Nephron progenitor cell (in vitro differentiated cells): Measurements from ENCODE around the gene ETV4.
A peak's percentile ranks its signal among the peaks of the same experiment; 100 is the strongest.

Experiments
- DNase-seq: peaks from one replicate; pipeline ENCODE4 v3.0.0; 2021
- H3K27ac Mint-ChIP-seq: 2 replicates; pipeline ENCODE4 v1.8.0; 2021; ENCODE audit warnings: mild to moderate bottlenecking, moderate library complexity, mixed read lengths
- H3K27me3 Mint-ChIP-seq: 2 replicates; pipeline ENCODE4 v1.8.0; 2021; ENCODE audit warnings: mild to moderate bottlenecking, low read depth, mixed read lengths; ENCODE audit not compliant: poor library complexity
- H3K36me3 Mint-ChIP-seq: 2 replicates; pipeline ENCODE4 v1.8.0; 2021; ENCODE audit warnings: low read depth, mixed read lengths
- H3K4me1 Mint-ChIP-seq: 2 replicates; pipeline ENCODE4 v1.8.0; 2021; ENCODE audit warnings: mixed read lengths
- H3K4me3 Mint-ChIP-seq: 2 replicates; pipeline ENCODE4 v1.8.0; 2021; ENCODE audit warnings: mild to moderate bottlenecking, moderate library complexity, mixed read lengths
- H3K9me3 Mint-ChIP-seq: 2 replicates; pipeline ENCODE4 v1.8.0; 2021; ENCODE audit warnings: mild to moderate bottlenecking, moderate library complexity, mixed read lengths
- TF ChIP-seq, protein P1 (sequence below): fragments of 200-600 bp; sonication (generic); IDR thresholded peaks from 2 replicates; pipeline ENCODE4 v1.5.0; 2021; ENCODE audit warnings: antibody characterized with exemption

Gene ETV4

GRCh38 chr17:43546319-43547188 lies at the start of gene ETV4:
Gene ETV4, minus strand, starts transcription at chr17:43546340. Its CDS starts 723 bp downstream, at chr17:43545617.
- Mint-ChIP-seq H3K4me1 (peaks cover 72% of the 10 kb centered on the region), H3K4me3 (peak within 1 kb of the TSS; percentile 92), H3K36me3 (no peaks in the 10 kb centered on the region), H3K27ac (peak within 1 kb of the TSS; percentile 83), H3K9me3 (no peaks in the 10 kb centered on the region), H3K27me3 (peaks cover 52% of the 10 kb centered on the region)
- TF ChIP-seq, protein P1, sequence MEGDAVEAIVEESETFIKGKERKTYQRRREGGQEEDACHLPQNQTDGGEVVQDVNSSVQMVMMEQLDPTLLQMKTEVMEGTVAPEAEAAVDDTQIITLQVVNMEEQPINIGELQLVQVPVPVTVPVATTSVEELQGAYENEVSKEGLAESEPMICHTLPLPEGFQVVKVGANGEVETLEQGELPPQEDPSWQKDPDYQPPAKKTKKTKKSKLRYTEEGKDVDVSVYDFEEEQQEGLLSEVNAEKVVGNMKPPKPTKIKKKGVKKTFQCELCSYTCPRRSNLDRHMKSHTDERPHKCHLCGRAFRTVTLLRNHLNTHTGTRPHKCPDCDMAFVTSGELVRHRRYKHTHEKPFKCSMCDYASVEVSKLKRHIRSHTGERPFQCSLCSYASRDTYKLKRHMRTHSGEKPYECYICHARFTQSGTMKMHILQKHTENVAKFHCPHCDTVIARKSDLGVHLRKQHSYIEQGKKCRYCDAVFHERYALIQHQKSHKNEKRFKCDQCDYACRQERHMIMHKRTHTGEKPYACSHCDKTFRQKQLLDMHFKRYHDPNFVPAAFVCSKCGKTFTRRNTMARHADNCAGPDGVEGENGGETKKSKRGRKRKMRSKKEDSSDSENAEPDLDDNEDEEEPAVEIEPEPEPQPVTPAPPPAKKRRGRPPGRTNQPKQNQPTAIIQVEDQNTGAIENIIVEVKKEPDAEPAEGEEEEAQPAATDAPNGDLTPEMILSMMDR, result no peak
- peak; percentile 96 for DNase-seq

GRCh38 chr17:43595466-43595865 lies 49.3 kb upstream of the ETV4 start:
- Mint-ChIP-seq H3K4me3 (no peak overlapping the region), H3K9me3 (no peaks in the 10 kb centered on the region), H3K27ac (no peak overlapping the region), H3K36me3 (no peaks in the 10 kb centered on the region), H3K4me1 (peaks cover 75% of the 10 kb centered on the region), H3K27me3 (peaks cover 25% of the 10 kb centered on the region)
- TF ChIP-seq, protein P1, result no peak
- no peak for DNase-seq

GRCh38 chr17:43591779-43592562 lies 45.8 kb upstream of the ETV4 start:
- Mint-ChIP-seq H3K9me3 (peaks cover 23% of the 10 kb centered on the region), H3K4me3 (no peak overlapping the region), H3K36me3 (peaks cover 14% of the 10 kb centered on the region), H3K27ac (peak overlapping the region; percentile 96), H3K4me1 (peaks cover 57% of the 10 kb centered on the region), H3K27me3 (peaks cover 23% of the 10 kb centered on the region)
- DNase-seq, result peak; percentile 23
- TF ChIP-seq, protein P1, result no peak

GRCh38 chr17:43591001-43591400 lies 44.9 kb upstream of the ETV4 start:
- Mint-ChIP-seq H3K36me3 (peaks cover 14% of the 10 kb centered on the region), H3K4me1 (peaks cover 47% of the 10 kb centered on the region), H3K4me3 (peak overlapping the region; percentile 5), H3K27me3 (peaks cover 23% of the 10 kb centered on the region), H3K9me3 (peaks cover 28% of the 10 kb centered on the region), H3K27ac (peak overlapping the region; percentile 96)
- no peak for DNase-seq
- TF ChIP-seq, protein P1, result no peak

GRCh38 chr17:43588664-43589435 lies 42.7 kb upstream of the ETV4 start:
- Mint-ChIP-seq H3K4me3 (no peak overlapping the region), H3K9me3 (peaks cover 35% of the 10 kb centered on the region), H3K27me3 (peaks cover 17% of the 10 kb centered on the region), H3K36me3 (peaks cover 14% of the 10 kb centered on the region), H3K27ac (no peak overlapping the region), H3K4me1 (peaks cover 41% of the 10 kb centered on the region)
- no peak for DNase-seq
- TF ChIP-seq, protein P1, result no peak
